ENCODE results near the gene HERPUD1.

DNA sequence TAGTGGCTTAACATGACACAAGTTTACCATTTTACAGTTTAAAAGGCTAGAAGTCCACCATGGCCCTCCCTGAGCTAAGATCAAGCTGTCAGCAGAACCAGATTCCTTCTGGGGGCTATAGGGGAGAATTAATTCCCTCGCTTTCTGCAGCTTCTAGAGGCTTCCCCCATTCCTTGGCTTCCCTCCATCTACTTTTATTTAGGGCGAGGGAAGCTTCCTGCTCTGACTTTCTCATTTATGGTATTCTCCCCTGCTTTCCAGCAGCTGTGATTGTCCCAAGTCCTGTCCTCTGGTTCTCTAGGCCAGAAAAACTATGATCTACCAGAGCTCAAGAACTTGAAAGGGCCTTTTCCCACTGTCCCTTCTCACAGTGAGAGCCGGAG lies 34.1 kb downstream of the HERPUD1 start:
- TF ChIP-seq, protein P1, sequence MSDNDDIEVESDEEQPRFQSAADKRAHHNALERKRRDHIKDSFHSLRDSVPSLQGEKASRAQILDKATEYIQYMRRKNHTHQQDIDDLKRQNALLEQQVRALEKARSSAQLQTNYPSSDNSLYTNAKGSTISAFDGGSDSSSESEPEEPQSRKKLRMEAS (IDR thresholded peaks at IDR 0.05; ENCODE audit: low read depth) = no peak
- TF ChIP-seq RXRA (IDR thresholded peaks at IDR 0.05; ENCODE audit: borderline replicate concordance, low read depth) (no peak), NRF1 (IDR thresholded peaks at IDR 0.05; ENCODE audit: low read depth, low read length) (no peak), YY1 (IDR thresholded peaks at IDR 0.05; ENCODE audit: low read depth) (no peak), RCOR1 (IDR thresholded peaks at IDR 0.05; ENCODE audit: low read length) (no peak), EZH2phosphoT487 (IDR thresholded peaks at IDR 0.05; ENCODE audit: borderline replicate concordance, low read depth) (no peak), JUND (IDR thresholded peaks at IDR 0.05) (no peak), TAF1 (IDR thresholded peaks at IDR 0.05; ENCODE audit: borderline replicate concordance, low read depth, low read length) (no peak), POLR2AphosphoS5 (IDR thresholded peaks at IDR 0.05; ENCODE audit: low read depth, low read length) (no peak)
- TF ChIP-seq, protein P2, sequence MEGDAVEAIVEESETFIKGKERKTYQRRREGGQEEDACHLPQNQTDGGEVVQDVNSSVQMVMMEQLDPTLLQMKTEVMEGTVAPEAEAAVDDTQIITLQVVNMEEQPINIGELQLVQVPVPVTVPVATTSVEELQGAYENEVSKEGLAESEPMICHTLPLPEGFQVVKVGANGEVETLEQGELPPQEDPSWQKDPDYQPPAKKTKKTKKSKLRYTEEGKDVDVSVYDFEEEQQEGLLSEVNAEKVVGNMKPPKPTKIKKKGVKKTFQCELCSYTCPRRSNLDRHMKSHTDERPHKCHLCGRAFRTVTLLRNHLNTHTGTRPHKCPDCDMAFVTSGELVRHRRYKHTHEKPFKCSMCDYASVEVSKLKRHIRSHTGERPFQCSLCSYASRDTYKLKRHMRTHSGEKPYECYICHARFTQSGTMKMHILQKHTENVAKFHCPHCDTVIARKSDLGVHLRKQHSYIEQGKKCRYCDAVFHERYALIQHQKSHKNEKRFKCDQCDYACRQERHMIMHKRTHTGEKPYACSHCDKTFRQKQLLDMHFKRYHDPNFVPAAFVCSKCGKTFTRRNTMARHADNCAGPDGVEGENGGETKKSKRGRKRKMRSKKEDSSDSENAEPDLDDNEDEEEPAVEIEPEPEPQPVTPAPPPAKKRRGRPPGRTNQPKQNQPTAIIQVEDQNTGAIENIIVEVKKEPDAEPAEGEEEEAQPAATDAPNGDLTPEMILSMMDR (IDR thresholded peaks at IDR 0.05) = no peak

All from SK-N-SH (cell line).